ENCODE data around the gene NALF2. TPM values are rescaled to one million over a fixed set of nuclear protein-coding genes. Genes with fewer than 3 reads are reported as not detected.

The NALF2 gene
- polyA plus RNA-seq, 1 donor from 2014 or later, result 5.4 TPM

DNA sequence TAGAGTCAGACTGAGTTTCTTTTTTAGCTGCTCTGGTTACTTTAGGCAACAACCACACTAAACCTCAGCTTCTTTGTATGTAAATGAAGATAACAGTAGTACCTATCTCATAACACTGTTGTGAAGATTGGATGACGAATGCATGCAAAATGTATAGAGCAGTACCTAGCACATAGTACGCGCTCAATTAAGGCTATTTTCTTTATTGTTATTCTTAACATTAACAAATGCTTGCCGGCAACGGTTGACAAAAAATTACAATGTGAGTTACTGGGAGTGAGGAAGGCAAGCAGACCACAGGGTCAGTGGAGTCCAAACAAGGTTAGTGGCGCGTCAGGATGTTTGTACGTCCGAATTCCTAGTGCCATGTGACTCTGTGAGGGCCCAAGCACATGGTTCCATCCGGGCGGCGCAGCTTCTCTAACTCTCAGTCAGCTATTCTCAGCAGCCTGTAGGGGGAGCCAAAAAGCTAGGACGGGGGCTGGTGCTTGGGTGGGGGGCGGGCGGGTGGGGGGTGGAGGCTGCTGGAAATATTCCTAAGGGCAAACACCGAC, 821 bp upstream of the NALF2 start:
- Histone ChIP-seq H2AFZ (ENCODE audit: low read depth, low read length) (no peak overlapping the region), H3K4me3 (ENCODE audit: low read length) (peak overlapping the region; percentile 79), H3K27ac (ENCODE audit: low read length) (peak overlapping the region; percentile 88), H3K9me2 (ENCODE audit: insufficient read depth, low read length) (no peaks in the 10 kb centered on the region), H3K9ac (ENCODE audit: low read length) (peak overlapping the region; percentile 87), H3K36me3 (ENCODE audit: insufficient read depth, low read length) (no peaks in the 10 kb centered on the region), H3K79me2 (replicated peaks; ENCODE audit: insufficient read depth, low read length) (peaks cover 27% of the 10 kb centered on the region), H4K20me1 (ENCODE audit: insufficient read depth) (no peaks in the 10 kb centered on the region), H3K9me3 (ENCODE audit: low read length) (no peaks in the 10 kb centered on the region), H3K27me3 (ENCODE audit: insufficient read depth, low read depth, low read length) (no peaks in the 10 kb centered on the region), H3F3A (ENCODE audit: insufficient read depth, low read length, poor library complexity, severe bottlenecking) (no peaks in the 10 kb centered on the region), H3K4me2 (ENCODE audit: low read length) (no peak overlapping the region)
- TF ChIP-seq CTCF (IDR thresholded peaks at IDR 0.05; ENCODE audit: poor library complexity, severe bottlenecking) (peak; percentile 41), RAD21 (conservative IDR thresholded peaks at IDR 0.05) (no peak), MXI1 (conservative IDR thresholded peaks at IDR 0.05; ENCODE audit: poor library complexity, severe bottlenecking) (peak; percentile 42)

GRCh38 chrX:69504626-69505612, 793 bp downstream of the NALF2 start:
- peak overlapping the region; percentile 87 for H3K9ac ChIP-seq (ENCODE audit: low read length)
- H3K9me2 ChIP-seq (ENCODE audit: insufficient read depth, low read length), result no peaks in the 10 kb centered on the region
- no peak for TF ChIP-seq SMC3 (conservative IDR thresholded peaks at IDR 0.05; ENCODE audit: poor library complexity)
- TF ChIP-seq MXI1 (conservative IDR thresholded peaks at IDR 0.05; ENCODE audit: poor library complexity, severe bottlenecking), result peak; percentile 13
- no peaks in the 10 kb centered on the region for H4K20me1 ChIP-seq (ENCODE audit: insufficient read depth)
- H3K27me3 ChIP-seq (ENCODE audit: insufficient read depth, low read depth, low read length), result no peaks in the 10 kb centered on the region
- H3K36me3 ChIP-seq (ENCODE audit: insufficient read depth, low read length), result no peaks in the 10 kb centered on the region
- H3K4me2 ChIP-seq (ENCODE audit: low read length), result no peak overlapping the region
- peaks cover 33% of the 10 kb centered on the region for H3K79me2 ChIP-seq (replicated peaks; ENCODE audit: insufficient read depth, low read length)
- H3K9me3 ChIP-seq (ENCODE audit: low read length), result no peaks in the 10 kb centered on the region
- no peak overlapping the region for H2AFZ ChIP-seq (ENCODE audit: low read depth, low read length)
- H3K27ac ChIP-seq (ENCODE audit: low read length), result peak overlapping the region; percentile 63
- no peaks in the 10 kb centered on the region for H3F3A ChIP-seq (ENCODE audit: insufficient read depth, low read length, poor library complexity, severe bottlenecking)
- peak overlapping the region; percentile 79 for H3K4me3 ChIP-seq (ENCODE audit: low read length)

- Histone ChIP-seq H3K9me2 (ENCODE audit: insufficient read depth, low read length) (no peaks in the 10 kb centered on the region), H3F3A (ENCODE audit: insufficient read depth, low read length, poor library complexity, severe bottlenecking) (no peaks in the 10 kb centered on the region), H3K27me3 (ENCODE audit: insufficient read depth, low read depth, low read length) (no peaks in the 10 kb centered on the region), H3K9ac (ENCODE audit: low read length) (peak overlapping the region; percentile 87), H3K4me2 (ENCODE audit: low read length) (peak overlapping the region; percentile 35), H3K4me3 (ENCODE audit: low read length) (peak overlapping the region; percentile 71), H3K9me3 (ENCODE audit: low read length) (no peaks in the 10 kb centered on the region), H4K20me1 (ENCODE audit: insufficient read depth) (no peaks in the 10 kb centered on the region), H3K79me2 (replicated peaks; ENCODE audit: insufficient read depth, low read length) (peaks cover 33% of the 10 kb centered on the region), H3K36me3 (ENCODE audit: insufficient read depth, low read length) (no peaks in the 10 kb centered on the region), H3K27ac (ENCODE audit: low read length) (no peak overlapping the region), H2AFZ (ENCODE audit: low read depth, low read length) (no peak overlapping the region)
- no peak for TF ChIP-seq SMC3 (conservative IDR thresholded peaks at IDR 0.05; ENCODE audit: poor library complexity)
- TF ChIP-seq RAD21 (conservative IDR thresholded peaks at IDR 0.05), result no peak
- TF ChIP-seq, protein P1, sequence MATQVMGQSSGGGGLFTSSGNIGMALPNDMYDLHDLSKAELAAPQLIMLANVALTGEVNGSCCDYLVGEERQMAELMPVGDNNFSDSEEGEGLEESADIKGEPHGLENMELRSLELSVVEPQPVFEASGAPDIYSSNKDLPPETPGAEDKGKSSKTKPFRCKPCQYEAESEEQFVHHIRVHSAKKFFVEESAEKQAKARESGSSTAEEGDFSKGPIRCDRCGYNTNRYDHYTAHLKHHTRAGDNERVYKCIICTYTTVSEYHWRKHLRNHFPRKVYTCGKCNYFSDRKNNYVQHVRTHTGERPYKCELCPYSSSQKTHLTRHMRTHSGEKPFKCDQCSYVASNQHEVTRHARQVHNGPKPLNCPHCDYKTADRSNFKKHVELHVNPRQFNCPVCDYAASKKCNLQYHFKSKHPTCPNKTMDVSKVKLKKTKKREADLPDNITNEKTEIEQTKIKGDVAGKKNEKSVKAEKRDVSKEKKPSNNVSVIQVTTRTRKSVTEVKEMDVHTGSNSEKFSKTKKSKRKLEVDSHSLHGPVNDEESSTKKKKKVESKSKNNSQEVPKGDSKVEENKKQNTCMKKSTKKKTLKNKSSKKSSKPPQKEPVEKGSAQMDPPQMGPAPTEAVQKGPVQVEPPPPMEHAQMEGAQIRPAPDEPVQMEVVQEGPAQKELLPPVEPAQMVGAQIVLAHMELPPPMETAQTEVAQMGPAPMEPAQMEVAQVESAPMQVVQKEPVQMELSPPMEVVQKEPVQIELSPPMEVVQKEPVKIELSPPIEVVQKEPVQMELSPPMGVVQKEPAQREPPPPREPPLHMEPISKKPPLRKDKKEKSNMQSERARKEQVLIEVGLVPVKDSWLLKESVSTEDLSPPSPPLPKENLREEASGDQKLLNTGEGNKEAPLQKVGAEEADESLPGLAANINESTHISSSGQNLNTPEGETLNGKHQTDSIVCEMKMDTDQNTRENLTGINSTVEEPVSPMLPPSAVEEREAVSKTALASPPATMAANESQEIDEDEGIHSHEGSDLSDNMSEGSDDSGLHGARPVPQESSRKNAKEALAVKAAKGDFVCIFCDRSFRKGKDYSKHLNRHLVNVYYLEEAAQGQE (IDR thresholded peaks at IDR 0.05; ENCODE audit: borderline replicate concordance), result no peak
- TF ChIP-seq POLR2AphosphoS5 (IDR thresholded peaks at IDR 0.05), result no peak
- TF ChIP-seq TAF1 (IDR thresholded peaks at IDR 0.05; ENCODE audit: low read depth), result no peak
- no peak for TF ChIP-seq EP300 (conservative IDR thresholded peaks at IDR 0.05; ENCODE audit: poor library complexity, severe bottlenecking)
- TF ChIP-seq MXI1 (conservative IDR thresholded peaks at IDR 0.05; ENCODE audit: poor library complexity, severe bottlenecking), result no peak
Measured at GRCh38 chrX:69505772-69506616, 1.9 kb downstream of the NALF2 start.
